NCI-H128 (cell line): Measurements from ENCODE around the gene EFCC1.

Source experiments
- DNase-seq: peaks from one replicate; lab custom pipeline; 2025; ENCODE audit not compliant: unreplicated experiment; lab: John Stamatoyannopoulos, UW

The EFCC1 gene

DNA sequence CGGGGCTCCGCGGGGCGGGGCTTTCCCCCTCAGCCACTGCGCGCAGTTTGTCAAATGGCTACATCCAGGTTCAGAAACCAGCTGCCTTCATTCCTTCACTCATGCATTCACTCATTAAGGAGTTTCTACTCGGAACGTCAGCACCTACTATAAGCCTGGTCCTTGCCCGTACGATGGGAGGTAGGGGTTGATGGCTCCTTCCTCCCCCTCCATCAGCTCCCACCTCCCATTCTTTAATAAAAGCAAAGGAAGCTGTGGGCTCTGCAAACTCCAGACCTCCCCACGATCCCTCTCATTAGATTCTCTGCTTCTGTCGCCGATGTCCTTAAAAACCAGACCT, 7.0 kb upstream of the EFCC1 start:
- DNase-seq = no peak

DNA sequence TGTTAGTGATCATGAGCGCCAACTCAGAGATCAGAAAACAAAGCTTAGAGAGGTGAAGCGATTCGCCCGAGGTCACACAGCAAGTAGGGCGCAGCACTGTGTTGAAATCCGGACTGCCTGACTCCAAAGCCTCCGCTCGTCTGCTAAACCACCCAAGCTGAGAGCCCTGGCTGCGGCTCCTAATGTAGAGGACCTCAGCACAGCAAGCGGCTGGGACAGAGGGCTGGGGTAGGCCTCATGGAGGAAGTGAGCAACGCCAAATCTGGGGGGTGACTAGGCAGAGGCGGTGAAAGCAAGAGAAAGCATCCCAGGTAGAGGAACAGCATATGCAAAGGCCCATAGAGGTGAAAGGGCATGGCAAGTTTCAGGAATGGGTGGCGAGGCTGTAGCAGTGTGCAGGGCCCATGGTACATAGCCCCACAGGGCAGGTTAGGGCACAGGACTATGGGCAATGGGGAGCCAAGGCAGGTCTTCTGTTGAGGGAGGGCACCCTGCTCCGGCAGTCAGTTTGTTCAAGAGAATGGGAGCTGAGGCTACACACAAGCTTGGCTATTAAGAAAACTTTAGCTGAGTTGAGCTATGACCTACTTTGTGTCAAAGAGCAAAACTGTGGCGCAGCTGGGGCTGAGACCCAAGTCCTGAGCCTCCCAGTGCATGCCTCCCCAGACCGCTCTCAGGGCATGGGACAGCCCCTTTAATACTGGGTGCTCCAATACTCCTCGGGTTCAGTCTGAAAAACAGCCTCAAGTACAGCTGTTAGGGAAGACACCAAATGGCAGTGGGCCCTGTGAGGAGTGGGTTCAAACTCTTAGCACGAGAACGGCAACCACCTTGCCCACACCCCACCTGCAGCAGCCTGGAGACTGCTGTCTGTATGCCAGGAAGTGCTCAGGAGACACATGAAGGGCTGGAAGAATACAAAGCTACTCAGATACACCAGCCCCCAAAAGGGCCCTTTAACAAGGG, 6.2 kb upstream of the EFCC1 start:
- DNase-seq = no peak

DNA sequence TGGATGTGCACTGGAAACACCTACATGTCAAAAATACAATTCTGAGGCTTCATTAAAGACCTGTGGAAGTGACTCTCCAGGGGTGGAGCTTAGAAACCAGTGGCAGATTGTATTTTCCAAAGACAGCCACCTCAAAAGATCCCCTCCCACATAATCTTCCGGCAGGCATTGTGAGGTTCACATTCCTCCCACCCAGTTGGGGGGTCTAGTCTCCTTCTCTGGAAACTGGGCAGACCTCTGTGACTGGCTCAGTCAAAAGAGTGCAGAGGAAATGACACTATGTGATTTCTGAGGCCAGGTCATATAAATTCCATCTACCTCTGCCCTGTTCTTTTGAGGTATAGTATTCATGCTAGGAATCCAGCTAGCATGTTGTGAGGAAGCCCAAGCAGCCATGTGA, 5.4 kb upstream of the EFCC1 start:
- DNase-seq = no peak

DNA sequence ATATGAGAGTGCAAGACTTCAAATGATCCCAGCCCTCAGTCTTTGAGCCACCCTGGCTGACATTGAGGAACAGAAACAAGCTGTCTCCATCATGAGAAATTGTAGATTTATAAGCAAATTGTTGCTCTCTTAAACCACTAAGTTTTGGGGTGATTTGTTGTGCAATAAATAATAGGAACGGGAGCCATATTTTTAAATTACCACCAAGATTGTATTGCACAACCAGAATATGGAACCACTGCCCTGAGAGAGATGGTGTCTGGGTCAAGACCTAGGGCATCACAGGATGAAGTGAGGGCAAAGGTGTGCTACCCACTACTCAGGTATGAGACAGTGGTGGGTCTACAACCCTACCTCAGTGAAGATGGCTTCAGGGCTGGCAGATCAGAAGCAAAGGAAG, 4.9 kb upstream of the EFCC1 start:
- no peak for DNase-seq

DNA sequence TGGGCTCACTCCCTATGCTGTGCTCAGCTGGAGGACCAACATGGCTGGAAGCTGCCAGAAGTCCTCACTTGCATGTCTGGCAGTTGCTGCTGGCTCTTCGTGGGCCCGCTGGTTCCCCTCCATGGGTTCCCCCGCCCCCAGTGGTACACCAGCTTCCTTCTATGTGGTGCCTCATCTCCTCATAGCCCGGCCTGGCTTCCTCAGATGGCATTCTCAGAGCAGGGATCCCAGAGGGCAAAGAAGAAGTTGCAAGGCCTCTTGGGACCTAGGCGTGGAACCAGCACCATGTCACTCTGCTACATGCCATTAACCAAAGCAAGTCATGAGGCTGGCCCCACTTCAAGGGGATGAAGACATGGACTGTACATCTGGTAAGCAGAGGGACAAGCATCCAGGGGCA, 4.4 kb upstream of the EFCC1 start:
- no peak for DNase-seq

DNA sequence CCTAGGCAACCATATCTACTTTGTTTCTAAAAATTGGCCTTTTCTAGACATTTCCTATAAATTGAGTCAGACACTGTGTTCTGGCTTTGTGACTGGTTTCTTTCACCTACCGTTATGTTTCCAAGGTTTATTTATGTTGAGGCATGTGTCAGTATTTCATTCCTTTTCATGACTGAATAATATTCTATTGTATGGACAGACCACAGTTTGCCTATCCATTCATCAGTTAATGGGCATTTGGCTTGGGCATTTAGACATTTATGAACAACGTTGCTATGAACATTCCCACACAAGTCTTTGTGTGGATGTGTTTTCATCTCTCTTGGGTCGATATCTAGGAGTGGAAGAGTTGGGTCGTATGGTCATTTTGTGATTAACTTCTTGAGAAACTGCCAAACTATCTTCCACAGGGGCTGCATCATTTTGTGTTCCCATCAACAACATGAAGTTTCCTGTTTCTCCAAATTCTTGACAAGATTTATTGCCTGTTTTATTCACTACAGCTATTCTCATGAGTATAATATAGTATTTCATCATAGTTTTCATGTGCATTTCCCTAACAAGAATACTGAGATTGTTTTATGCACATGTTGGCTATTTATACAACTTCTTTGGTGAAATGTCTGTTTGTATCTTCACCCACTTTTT, 3.5 kb upstream of the EFCC1 start:
- no peak for DNase-seq

DNA sequence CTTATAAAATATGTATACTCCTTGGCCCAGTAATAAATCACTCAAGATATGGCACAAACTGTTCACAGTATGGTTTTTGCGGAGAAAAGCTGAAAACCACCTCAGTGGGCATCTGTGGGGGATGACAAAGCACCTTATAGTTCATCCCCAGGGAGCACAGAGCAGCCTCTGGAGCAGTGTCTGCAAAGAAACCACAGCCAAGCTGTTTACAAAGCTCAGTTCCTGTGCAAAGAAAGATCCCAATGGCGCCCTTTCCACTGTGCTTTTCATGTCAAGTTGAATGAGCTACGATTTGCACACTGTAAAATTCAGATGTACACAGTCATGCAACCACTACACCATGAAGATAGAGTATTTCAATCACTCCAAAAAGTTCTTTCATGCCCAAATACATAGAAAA, 2.5 kb upstream of the EFCC1 start:
- DNase-seq = no peak

DNA sequence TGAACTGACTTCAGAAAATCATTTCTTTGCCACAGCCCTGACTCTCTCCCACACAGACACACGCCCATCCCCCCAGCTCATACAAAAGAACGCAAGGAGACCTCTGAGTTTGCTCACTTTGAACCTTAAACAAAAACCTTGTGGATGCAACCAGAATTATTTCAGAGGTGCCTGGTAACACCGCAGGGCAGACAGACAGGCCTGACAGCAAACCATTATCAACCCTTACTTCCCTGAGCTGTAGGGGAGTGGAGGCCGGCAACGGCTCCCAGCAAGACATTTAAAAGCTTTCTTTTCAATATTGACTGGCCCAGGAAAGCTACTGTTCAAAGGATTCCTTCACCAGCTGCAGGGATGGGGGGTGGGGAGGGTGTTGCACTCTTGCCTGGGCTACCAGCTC, 2.0 kb upstream of the EFCC1 start:
- DNase-seq = no peak

DNA sequence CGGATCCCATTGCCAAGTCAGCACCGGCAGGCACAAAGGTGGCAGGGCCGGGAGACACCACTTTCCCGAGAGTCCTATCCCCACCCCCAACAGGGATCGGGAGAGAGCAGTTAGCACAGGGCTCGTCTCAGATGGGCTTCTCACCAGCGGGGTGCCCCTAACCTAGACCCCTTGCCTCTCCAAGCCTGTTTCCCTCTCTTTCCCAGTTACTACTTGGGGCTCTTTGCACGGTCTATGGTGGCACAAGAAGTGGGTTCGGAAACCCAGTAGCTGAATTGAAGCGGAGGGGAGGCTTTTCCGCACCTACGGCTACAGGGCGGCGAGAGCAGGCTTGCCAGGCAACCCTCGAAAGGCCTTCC, 383 bp upstream of the EFCC1 start:
- no peak for DNase-seq

DNA sequence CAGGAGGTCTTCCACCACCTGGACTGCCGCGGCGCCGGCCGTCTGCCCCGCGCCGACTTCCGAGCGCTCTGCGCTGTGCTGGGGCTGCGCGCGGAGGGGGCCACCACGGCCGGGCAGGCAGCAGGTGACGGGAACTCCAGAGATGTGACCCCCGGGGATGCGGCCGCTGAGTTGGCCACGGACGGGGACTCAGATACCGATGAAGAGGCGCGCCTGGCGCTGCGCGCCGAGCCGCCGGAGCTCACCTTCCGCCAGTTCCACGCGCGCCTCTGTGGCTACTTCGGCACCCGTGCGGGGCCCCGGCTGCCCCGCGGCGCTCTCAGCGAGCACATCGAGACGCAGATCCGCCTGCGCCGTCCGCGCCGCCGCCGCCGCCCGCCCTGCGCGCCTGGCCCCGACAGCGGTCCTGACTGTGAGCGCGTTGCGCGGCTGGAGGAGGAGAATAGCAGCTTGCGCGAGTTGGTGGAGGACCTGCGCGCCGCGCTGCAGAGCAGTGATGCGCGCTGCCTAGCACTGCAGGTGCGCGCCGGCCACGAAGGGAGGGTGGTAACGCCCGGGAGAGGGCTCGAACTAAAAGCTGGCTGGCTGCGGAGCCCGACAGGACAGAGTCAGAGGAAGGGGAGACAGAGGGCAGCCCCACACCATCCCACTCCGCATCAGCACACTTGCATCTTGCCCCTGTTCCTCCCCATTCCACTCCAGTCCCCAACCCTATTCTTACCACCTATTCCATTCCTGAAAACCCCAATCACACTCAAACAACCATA, 885 bp downstream of the EFCC1 start:
- no peak for DNase-seq

DNA sequence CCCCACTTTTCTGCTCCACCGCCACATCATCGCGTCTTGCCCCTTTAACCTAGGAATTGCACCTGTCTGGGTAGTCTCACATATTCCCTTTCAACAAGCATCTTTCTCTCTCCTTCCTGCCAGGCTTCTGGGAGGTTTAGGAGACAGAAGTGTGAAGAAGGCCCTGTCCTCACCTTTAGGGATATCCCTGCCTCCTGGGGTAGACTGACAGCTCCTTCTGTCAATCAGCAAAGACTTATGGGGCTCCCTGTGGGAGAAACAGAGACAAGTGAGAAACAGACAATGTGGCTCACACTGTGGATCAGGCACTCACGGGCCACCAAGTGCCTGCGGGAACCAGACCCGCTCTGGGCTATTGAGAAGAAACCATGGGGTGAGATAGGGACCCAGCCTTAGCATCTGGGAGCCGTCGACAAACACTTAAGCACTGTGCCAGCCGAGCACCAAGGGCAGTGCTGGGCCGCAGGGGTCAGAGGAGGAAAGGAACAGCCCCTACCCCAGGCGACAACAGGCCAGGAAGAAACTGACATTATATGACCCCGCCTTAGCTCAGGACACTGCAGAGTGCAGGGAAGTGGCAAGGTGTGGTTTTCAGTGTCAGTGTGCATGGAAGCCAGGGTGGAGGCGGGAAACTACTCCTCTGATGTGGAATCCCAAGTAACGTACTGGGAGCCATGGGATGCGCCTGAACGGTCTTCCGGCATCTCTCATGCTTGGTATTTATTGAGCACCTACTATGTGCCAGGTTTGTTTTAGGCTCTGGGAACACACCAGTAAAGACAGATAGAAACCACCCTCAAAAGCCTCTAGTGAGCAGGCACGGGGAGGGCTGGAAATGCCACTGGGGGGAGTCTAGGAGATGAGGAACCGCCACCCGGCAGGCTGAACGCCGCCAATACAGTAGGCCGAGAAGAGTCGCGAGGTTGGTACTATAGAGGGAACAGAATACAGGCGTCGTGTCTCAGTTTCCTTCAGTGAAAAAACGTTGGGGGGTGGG, 1.8 kb downstream of the EFCC1 start:
- no peak for DNase-seq

DNA sequence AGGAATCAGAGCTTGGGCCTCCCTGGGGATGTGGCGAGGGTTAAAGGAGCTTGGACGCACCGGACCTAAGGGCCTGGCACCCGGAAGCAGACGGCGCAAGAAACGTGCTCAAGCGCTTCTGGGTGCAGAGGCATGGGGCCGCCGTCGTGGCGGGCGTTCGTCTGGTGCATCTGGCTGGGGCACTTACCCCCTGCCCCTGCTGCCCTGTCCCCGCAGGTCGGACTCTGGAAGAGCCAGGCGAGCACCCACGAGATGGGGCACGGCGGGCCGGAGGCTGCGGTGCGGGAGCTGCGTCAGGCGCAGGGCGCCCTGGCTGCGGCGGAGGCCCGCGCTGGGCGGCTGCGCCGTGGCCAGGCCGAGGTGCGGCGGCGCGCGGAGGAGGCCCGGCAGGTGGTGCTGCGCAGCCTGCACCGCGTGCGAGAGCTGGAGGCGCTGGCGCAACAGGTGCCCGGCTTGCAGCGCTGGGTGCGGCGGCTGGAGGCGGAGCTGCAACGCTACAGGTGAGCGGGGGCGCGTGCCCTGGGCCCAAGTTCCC, 2.5 kb downstream of the EFCC1 start:
- peak; percentile 19 for DNase-seq

DNA sequence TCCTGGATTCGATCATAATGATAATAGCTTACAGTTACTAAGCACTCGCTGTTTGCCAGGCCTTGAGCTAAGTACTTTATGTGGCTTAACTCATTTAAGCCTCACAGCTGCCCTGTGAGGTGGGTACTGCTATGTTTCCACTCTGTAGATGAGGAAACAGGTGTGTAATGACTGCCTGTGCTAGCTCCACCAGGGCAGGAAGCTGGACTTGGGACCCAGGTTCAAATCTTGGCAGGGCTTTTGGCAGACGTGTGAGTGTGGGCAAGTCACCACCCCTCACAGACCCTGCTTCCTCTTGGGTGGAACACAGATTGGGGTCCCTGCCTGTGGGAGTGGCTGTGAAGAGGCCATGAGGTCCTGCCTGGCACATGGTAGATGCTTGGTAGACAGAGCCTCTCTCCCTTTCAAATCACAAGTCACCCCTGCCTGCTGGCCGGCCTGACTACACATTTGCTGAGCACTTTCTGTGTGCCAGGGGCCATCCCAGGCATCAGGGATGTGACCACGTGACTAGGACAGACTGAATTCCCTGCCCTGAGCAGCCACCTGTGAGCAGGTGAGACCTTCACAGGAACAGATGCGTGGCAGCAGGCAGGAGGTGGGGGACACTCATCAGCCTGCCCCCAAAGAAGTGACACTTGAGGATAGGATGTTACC, 3.7 kb downstream of the EFCC1 start:
- no peak for DNase-seq

DNA sequence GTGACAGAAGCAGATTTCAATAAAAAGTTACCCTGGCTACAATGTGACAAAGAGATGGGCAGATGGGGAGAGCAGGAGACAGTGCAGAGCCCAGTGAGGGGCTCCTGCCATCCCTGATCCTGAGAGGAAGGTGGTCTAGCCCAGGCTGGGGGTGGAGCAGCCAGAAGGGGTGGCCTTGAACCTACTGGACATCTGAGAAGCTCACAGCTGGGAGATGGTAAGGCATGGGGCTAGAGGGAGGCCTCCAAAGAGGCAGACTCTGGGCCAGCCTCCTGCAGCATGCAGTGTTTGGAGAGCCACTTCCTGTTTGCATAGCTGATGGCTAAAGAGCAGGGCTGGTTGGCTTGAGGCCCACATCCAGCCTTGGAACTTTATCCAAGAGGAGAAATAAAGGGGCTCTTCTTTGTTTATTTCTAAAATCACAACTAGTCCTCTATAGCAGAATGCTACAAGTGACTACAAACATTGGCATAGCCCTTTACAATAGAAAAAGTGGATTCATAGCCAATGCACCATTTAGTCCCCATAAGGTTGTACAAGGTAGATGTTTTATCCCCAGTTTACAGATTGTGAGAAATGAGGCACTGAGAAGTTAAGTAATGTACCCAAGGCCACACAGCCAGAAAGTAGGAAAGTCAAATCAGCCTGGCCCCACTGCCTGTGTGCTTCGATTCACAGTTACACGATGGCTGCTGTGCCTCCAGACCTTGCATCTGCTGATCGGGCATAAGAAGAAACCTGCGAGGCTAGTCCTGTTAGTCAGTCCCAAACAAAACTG, 4.6 kb downstream of the EFCC1 start:
- no peak for DNase-seq

DNA sequence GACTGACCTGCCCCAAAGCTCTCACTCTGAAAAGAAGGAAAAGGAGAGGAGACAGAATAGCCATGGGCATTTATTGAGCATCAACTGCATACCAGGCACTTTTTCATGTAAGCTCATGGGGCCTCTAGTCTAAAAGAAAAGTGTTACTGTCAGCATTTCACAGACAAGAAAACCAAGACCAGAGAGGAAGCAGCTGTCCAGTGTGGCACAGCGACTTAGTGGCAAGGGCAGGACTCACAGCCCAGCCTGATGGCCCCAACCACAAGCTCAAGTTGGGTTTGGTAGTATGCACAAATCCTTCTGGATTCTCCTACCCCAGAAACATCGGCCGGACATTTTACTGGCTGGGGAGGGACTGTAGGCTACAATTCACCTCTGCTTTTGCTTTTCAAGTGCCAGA, 5.8 kb downstream of the EFCC1 start:
- no peak for DNase-seq

DNA sequence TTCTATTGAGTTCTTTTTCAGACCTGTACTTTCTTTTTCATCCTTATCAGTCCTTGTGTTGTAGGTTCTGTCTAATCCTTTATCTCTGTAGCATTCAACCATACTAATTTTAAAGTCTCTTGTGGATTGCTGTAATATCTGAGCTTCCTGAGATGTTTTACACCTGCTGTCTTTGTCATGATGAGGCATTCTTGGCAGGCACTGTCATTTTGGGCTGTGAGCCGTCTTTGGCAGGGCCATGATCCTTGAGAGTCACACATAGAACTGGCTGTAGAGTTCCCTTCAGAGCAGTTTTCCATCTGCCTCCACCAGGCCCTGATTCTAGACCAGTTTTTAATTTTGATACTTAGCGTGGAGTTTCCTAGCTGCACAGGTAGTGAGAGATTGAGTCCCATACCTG, 6.7 kb downstream of the EFCC1 start:
- DNase-seq = no peak

DNA sequence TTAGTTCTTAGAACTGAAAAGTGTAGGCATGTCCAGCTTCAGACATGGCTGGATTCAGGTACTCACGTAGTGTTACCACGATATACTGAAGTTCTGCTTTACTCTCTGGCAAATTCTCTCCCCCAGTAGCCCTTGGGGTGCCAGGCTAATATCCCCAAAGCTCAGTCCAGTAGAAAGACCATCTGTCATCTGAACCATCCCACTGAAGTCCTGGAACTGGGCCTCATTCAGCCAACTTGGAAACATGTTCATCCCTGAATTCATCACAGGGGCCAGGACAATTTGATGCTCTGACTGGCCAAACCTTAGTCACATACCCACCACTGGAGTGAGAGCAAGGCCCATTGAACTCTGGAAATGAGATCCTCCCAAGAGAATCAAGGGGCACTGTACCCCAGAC, 8.2 kb downstream of the EFCC1 start:
- no peak for DNase-seq

DNA sequence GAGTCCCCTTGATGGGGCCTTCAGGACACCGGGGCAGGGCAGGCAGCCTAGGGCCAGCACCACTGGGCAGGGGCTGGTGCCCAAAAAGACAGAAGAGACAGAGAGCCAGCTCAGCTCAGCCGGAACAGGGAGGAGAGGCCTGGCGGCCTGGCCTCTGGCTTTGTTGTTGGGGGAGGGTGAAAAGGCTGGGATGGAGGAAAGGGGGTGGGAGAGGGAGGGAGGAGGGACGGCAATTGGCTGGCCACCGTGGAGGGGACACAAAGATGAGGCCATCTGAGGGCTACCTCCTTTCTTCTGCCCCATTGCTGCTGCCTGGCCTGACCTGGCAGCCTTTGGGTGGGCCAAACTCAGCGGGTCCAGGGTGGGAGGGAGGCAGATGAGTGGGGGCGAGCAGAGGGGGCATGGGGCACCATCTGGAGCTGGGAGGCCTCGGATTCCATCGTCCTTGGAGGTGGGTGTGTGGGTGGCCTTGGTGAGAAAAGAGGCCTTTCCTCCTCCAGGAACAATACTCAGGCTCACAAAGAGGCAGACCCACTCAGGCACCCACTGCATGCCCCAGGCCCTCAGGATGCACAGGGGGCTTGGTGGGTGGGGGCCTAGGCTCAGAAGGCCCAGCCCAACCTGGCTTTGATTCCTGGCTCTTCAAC, 9.3 kb downstream of the EFCC1 start:
- no peak for DNase-seq

DNA sequence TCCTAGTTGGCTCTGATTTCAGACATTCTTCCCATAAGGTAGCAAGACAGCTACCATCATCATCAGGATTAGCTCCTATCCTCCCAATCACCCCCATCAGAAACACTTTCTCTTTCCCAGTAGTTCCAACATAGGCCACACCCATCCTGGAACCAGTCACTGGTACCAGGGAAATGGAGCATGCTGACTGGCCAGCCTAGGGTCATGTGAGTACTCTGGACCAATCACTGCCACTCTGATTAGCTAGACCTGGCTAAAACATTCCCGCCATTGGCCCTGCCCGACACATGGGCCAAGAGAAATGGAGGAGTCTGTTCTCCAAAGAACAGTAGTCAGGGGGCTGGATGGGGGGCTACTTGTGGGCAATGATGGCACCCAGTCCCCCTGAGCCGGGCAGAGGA, 12.4 kb downstream of the EFCC1 start:
- no peak for DNase-seq
